ENCODE results near the gene LRCH4. TPM values are rescaled to one million over a fixed set of nuclear protein-coding genes. Genes with fewer than 3 reads are reported as not detected.

Gene LRCH4
- total RNA-seq, 1 experiment from 2014 or later, result 66.4 TPM

DNA sequence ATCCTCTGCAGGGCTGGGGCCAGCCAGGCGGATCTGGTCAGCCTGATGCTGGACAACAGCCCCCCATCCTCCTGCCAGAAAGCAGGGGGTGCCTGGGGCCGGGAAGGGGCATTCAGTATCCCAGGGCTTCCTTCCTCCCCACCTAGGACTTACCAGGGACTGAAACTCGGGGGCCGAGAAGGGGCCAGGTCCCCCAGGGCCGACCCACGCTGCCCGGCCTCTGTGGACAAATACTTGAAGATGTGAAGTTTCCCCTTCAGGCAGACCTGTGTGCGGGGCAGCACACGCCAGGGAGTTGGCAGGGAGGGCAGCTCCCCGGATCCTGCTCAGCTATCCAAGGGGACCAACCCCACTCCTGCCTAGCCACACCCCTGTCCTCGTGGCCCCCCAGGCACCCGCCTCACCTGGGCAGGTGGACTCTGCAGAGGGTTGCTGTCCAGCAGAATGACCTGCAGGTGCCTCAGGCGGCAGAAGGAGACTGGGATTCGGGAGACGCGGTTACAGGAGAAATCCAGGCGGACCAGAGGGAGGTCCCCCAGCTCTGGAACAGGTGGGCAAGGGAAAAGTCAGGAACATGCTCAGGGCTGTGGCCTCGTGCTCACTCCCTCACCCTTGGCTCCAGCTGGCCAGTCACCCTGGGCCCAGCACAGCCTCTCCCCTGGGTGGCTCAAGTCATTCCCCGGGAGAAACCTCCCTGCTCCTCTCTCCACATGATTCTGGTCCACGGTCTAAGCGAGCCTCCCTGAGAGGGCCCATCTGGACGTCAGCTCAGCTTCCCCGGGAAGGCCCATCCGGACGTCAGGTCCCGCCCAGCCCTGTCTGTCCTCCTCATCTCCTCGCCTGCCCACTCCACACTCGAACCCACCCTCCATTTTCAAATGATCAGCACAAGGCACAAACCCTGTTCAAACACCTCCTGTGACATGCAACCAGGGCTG lies 7.4 kb downstream of the LRCH4 start:
- intact Hi-C loops (cut with micrococcal nuclease; ENCODE audit: unreplicated experiment), result no loop called here
- Histone ChIP-seq H3K36me3 (ENCODE audit: control insufficient read depth, insufficient read depth, low read length) (peaks cover 9% of the 10 kb centered on the region; the same call in 1 of the 2 replicates), H3K9me3 (ENCODE audit: control insufficient read depth, insufficient read depth, low read depth, low read length) (no peaks in the 10 kb centered on the region), H3K27me3 (ENCODE audit: control insufficient read depth, insufficient read depth, low read length) (no peaks in the 10 kb centered on the region), H3K27ac (ENCODE audit: low read length) (no peak overlapping the region), H3K4me3 (ENCODE audit: low read depth in 2 of 2, low read length in 2 of 2) (no peak overlapping the region), H3K4me1 (ENCODE audit: control insufficient read depth, insufficient read depth, low read length) (peaks cover under 1% of the 10 kb centered on the region; the same call in 1 of the 2 replicates)
- ChIA-PET POLR2A (no interaction called here), CTCF (interaction anchor here (0.7 kb wide), 1 partner anchor 10 kb away, joined by 7 read pairs; no protein-coding TSS in a partner anchor)
- no peak for DNase-seq (ENCODE audit: low read depth, low spot score)
- TF ChIP-seq, protein P1, sequence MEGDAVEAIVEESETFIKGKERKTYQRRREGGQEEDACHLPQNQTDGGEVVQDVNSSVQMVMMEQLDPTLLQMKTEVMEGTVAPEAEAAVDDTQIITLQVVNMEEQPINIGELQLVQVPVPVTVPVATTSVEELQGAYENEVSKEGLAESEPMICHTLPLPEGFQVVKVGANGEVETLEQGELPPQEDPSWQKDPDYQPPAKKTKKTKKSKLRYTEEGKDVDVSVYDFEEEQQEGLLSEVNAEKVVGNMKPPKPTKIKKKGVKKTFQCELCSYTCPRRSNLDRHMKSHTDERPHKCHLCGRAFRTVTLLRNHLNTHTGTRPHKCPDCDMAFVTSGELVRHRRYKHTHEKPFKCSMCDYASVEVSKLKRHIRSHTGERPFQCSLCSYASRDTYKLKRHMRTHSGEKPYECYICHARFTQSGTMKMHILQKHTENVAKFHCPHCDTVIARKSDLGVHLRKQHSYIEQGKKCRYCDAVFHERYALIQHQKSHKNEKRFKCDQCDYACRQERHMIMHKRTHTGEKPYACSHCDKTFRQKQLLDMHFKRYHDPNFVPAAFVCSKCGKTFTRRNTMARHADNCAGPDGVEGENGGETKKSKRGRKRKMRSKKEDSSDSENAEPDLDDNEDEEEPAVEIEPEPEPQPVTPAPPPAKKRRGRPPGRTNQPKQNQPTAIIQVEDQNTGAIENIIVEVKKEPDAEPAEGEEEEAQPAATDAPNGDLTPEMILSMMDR (IDR thresholded peaks at IDR 0.05), result no peak
- TF ChIP-seq, protein P2, sequence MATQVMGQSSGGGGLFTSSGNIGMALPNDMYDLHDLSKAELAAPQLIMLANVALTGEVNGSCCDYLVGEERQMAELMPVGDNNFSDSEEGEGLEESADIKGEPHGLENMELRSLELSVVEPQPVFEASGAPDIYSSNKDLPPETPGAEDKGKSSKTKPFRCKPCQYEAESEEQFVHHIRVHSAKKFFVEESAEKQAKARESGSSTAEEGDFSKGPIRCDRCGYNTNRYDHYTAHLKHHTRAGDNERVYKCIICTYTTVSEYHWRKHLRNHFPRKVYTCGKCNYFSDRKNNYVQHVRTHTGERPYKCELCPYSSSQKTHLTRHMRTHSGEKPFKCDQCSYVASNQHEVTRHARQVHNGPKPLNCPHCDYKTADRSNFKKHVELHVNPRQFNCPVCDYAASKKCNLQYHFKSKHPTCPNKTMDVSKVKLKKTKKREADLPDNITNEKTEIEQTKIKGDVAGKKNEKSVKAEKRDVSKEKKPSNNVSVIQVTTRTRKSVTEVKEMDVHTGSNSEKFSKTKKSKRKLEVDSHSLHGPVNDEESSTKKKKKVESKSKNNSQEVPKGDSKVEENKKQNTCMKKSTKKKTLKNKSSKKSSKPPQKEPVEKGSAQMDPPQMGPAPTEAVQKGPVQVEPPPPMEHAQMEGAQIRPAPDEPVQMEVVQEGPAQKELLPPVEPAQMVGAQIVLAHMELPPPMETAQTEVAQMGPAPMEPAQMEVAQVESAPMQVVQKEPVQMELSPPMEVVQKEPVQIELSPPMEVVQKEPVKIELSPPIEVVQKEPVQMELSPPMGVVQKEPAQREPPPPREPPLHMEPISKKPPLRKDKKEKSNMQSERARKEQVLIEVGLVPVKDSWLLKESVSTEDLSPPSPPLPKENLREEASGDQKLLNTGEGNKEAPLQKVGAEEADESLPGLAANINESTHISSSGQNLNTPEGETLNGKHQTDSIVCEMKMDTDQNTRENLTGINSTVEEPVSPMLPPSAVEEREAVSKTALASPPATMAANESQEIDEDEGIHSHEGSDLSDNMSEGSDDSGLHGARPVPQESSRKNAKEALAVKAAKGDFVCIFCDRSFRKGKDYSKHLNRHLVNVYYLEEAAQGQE (IDR thresholded peaks at IDR 0.05; ENCODE audit: insufficient read depth in 1 of 2, low read depth in 2 of 2, low read length in 1 of 2), result peak in 1 of 2 experiments; percentile 39; a peak in 1 of 4 replicates
- no TSS peak for BruUV-seq (replicated peaks)
- no peak for ATAC-seq
- in situ Hi-C loops (cut with HindIII; ENCODE audit: low pct_unique_long_range_greater_than_20kb, low sequenced_read_pairs), result no loop called here

DNA sequence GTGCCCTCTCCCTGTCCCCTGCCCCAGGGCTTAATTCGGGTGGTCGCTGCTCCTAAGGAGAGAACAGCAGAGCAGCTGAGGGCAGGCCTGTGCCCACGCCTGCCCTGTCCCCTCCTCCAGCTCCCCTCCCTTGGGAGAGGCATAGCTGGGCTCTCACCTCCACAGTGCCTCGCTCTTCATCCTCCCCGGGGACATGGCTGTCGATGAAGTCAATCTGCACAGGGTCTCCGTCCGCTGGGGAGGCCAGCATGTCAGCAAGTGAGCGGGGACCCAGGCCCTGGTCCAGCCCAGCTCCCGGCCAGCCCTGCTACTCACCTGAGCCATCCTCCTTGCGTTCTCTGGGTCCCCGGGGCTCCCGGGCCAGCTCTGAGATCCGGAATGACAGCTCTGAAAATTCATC lies 8.4 kb downstream of the LRCH4 start:
- no peaks in the 10 kb centered on the region for H3K9me3 ChIP-seq (ENCODE audit: control insufficient read depth, insufficient read depth, low read depth, low read length)
- no peak overlapping the region for H3K4me3 ChIP-seq (ENCODE audit: low read depth in 2 of 2, low read length in 2 of 2)
- intact Hi-C loops (cut with micrococcal nuclease; ENCODE audit: unreplicated experiment) (no loop called here), in situ Hi-C loops (cut with HindIII; ENCODE audit: low pct_unique_long_range_greater_than_20kb, low sequenced_read_pairs) (no loop called here)
- no peak overlapping the region for H3K27ac ChIP-seq (ENCODE audit: low read length)
- no peaks in the 10 kb centered on the region; the same call in 1 of the 2 replicates for H3K4me1 ChIP-seq (ENCODE audit: control insufficient read depth, insufficient read depth, low read length)
- CTCF ChIA-PET, result no interaction called here
- H3K27me3 ChIP-seq (ENCODE audit: control insufficient read depth, insufficient read depth, low read length), result no peaks in the 10 kb centered on the region
- no TSS peak for BruUV-seq (replicated peaks)
- POLR2A ChIA-PET, result no interaction called here
- TF ChIP-seq POLR2AphosphoS5 (IDR thresholded peaks at IDR 0.05; ENCODE audit: low read depth, low read length) (no peak), TCF7L2 (IDR thresholded peaks at IDR 0.05; ENCODE audit: low read depth, low read length) (no peak), SIN3A (IDR thresholded peaks at IDR 0.05; ENCODE audit: borderline replicate concordance, insufficient read depth, low read depth, low read length) (no peak)
- TF ChIP-seq, protein P1 (IDR thresholded peaks at IDR 0.05), result no peak
- TF ChIP-seq, protein P2 (IDR thresholded peaks at IDR 0.05; ENCODE audit: insufficient read depth in 1 of 2, low read depth in 2 of 2, low read length in 1 of 2), result no peak
- DNase-seq (ENCODE audit: low read depth, low spot score) (no peak), ATAC-seq (no peak)
- peaks cover 9% of the 10 kb centered on the region; the same call in 1 of the 2 replicates for H3K36me3 ChIP-seq (ENCODE audit: control insufficient read depth, insufficient read depth, low read length)
